HUDEP-2 (cell line): Measurements from ENCODE around the gene TSPAN18.
A peak's percentile ranks its signal among the peaks of the same experiment; 100 is the strongest.

Source experiments
- DNase-seq, 76 experiments: peaks; one replicate each; lab custom pipeline; 2025; ENCODE audit not compliant: unreplicated experiment in 76 of 76; lab: John Stamatoyannopoulos, UW

TSPAN18 gene

DNA sequence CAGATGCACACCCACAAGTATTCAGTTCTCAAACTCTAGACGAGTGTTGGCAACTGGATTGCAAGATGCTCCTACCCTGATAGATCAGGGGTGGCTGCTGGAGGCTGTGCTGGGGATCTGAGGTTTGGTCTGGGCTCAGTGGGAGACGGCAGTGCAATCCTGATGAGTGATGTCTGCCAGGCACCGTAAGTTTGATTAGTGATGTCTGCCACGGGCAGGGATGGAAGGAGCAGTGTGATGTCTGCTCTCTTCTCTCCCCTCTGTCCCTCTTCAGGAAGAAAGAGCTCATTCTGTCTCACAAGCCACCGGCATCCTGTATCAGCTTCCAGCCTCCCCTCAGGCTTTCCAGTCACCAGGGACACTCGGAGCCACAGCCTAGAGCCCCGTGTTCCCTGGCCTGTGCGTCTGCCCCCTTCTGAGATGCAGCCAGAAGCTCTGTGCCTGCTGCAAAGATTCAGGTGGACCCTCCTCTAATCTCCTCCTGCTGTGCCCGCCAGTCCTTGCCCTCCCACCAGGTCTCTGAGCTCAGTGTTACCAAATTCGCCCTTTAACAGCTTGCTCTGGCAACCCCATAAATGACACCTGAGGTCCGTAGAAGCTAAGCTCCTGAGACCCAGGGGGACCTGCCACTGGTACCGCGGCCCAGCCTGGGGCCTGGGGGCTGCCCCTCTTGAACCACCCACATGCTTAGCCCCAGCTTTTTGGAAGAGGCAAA, 204.0 kb downstream of the TSPAN18 start:
- DNase-seq, result no peak

DNA sequence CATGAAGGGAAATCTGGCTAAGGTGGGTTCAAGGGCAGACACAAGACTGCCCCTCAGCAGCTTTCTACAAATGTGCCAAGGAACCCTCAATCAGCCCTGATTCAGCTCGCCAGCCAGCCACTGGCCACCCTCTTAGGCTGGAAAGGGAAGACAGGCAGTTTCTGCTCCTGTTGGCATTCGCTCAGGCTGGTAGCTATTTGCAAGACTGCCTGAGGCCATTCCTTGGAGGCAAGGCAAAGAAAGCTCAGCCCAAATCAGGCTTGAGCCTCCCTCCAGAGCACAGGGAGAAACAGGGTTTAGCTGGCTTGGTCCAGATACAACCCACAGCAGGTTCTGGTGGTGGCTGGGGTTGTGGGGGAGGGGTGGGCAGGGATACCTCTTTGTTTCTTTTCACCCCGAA, 204.7 kb downstream of the TSPAN18 start:
- DNase-seq, result no peak

DNA sequence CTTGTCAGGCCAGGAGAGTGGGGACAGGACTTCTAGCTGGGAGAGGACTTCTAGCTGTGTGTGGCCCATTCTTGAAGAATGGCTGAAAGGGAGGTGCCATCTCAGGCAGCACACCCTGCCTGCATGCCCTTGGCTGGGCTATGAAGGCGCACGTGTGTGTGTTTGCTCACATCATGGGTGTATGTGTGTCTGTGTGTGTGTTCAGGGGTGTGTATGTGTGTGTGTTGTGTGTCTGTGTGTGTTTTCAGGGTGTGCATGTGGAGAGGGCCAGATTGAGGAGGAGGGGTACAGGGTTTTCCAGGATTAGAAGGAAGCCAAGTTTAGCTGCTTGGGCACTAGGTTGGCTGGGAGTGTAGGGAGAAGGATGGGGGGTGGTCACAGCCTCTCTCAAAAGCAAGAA, 207.3 kb downstream of the TSPAN18 start:
- DNase-seq, result no peak

DNA sequence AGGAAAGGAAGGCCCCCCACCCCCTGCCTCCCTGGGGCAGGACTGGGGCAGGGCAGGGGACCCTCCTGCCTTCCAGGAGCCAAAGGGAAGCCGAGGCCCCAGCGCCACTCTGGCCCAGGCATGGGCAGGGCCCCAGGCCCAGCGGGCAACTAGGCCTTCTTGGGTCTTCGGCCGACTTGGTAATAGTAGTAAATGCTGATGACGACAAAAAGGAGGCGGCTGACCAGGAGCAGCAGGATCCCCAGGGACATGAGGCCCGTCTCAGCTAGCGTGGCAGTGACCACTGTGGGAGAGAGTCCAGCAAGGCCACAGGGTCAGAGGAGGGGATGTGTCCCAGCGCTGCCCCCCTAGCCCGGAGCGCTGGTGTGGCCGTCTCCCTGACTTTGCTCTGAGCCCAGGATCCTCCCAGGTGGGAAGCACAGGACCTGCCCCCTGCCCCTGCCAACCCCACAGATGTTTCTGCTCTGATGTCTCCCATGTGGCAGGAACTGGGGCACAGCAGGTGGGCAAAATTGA, 208.0 kb downstream of the TSPAN18 start:
- no peak for DNase-seq

DNA sequence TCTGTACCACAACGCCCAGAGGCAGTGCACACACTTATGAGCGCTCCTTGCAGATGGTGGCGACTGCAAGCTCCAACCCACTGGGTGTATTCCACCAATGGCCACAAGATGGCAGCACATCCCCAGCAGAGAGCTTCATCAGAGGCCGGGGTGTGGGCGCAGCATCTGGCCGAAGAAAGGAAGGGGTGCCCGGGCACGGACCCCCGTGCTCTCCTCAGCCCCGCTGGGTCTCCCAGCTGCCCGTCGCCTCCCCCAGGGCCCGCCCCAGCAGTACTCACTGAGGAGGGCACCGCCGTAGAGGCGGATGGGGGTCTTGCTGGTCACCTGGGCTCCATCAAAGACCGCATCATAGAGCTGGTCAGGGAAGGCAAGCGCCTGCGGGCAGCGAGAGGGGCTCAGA, 209.8 kb downstream of the TSPAN18 start:
- DNase-seq, result peak in 68 of 76 experiments; percentile 9 to 84 (median 54)

DNA sequence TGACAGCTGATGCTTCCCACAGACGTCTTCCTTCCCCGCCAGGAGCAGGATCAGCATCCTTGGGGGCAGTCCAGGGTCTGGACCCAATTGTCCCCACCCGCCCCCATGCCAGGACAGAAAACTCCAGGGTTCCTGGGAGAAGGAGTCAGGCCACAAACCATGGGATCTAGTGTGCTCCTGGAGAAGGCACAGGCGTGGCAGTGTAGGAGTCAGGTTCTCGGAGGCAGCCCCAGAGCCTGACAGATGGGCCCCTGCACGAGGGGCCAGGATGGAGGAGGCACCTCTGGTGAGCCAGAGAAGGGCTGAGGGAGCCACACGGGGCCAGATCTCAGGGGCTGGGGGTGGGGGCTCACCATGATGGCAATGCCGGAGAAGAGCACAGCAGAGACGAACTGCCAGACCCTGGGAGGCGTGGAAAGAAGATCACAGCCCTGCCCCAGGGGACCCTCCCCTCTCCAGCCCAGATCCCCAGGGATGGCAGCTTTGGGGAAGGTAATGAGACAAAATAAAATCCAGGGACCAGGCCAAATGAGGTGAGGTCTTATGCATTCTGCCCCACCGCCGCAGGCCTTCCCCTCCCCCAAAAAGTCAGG, 210.3 kb downstream of the TSPAN18 start:
- no peak for DNase-seq

DNA sequence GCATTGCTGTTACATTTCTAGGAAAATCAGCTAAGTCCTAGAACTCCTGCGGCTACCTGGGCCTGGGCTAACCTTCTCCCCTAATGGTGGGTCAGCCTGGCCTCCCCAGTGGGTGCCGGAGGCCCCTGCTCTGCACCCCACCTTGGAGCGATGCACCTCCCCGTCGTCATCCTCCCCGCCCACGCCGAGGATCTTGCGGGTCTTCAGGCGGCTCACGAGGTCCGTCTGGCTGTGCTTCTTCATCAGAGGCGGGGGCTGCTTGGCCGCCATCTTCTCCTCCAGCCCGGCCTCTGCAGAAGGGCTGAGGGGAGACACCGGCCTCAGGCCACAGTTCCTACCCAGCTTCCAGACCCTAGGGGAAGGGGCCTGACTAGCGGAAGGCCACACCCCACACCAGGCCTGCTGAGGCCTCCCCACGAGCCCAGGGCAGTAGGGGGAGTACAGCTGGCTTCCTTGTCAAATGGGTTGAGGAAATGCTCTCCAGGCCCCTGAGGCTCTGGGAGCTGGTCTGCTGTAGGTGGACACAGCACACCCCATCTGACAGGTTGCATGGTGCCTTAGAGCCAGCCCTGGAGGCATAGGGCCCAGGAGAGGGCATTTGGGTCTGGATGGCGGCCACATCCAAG, 211.4 kb downstream of the TSPAN18 start:
- no peak for DNase-seq

DNA sequence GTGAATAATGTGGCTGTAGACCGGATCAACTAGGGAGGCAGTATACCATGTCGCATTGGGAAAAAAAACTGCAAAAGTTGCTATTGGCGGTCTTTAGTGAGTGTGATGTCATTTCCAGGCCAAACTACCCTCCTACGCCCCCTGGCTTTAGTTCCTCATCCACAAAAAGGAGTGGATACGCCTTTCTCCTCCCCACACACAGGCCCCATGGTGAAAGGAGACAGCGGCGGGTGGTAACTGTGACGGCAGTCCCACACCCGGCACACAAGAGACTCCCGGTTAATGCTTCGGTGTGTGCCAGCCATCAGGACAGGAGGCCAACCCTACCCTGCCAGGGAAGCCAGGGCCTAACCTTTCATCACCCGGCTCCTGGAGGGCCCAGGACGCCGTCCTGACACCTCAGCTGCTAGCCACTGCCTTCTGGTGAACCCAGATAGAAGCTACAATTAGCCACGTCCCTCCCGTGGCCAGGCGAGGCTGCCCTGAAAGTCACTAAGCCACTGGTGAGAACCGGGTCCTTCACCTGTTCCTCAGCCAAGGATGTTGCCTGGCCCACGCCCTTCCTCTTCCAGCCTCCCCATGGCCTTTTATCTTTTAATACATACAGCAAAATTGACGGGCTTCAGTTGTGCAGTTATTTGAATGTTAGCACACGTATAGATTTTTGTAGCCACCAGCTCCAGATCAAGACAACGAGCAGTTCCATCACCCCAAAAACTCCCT, 213.1 kb downstream of the TSPAN18 start:
- peak in 1 of 76 experiments; percentile 31 for DNase-seq

DNA sequence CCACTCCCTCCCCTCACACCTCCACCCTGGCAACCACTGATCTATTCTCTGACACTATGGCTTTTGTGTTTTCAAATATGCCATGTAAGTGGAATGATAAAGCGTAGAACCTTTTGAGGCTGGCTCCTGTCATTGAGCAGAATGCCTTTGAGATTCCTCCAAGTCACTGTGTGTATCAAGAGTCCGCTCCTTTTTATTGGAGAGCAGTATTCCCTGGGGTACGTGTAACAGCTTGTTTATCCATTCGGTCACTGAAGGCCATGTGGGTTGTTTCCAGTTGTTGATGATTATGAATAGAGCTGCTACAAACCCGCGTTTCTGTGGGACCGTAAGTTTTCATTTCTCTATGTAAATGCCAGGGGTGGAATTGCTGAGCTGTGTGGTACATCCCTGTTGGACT, 213.6 kb downstream of the TSPAN18 start:
- DNase-seq, result no peak

DNA sequence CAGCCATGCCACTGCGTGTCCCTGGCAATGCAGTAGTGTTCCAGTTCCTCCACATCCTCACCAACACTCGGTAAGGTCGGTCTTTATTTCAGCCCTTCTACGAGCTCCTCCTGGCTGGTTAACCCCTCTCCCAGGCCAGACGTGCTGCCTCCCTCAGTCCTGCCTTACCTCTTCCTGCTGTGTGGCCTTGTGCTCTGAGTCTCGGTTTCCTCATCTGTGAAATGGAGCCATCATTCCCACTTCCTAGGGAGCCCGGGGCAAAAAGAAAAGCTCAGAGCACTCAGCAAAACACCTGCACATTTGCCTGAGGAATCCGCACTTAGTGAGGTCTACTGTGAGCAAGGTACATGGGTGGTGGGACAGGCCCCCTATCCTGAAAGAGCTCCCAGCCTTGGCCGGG, 214.1 kb downstream of the TSPAN18 start:
- DNase-seq, result no peak

DNA sequence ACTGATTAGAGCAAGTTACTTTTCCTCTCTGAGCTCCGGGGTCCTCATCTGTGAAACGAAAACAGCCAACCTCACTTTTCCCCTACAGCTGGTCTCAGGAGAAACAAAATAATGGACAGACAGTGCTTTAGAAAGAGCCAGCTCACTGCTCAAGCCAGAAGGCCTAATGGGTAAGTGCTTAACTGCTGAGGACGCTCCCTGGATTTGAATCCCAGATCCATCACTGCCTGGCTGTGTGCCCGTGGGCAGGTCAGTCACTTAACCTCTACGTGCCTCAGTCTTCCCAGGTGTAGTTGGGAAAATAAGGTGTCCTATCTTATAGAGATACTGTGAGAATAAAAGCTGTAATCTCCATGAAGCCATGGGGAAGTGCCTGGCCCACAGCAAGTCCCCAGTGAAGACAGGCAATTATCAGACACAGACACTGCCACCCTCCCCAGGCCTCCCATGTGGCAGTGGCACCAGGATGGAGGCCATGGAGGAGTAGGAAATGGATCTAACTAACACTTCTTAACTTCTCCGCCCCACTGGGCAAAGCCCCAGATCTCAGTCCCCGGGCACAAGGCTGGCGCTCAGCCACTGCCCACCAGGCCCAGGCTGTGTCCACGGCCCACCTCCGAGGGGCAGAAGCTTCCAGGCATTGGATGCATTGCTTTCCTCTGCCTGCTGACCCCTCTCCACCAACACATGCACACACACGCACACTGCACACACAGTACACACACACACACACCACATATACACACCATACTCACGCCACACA, 214.7 kb downstream of the TSPAN18 start:
- peak in 1 of 76 experiments; percentile 4 for DNase-seq

DNA sequence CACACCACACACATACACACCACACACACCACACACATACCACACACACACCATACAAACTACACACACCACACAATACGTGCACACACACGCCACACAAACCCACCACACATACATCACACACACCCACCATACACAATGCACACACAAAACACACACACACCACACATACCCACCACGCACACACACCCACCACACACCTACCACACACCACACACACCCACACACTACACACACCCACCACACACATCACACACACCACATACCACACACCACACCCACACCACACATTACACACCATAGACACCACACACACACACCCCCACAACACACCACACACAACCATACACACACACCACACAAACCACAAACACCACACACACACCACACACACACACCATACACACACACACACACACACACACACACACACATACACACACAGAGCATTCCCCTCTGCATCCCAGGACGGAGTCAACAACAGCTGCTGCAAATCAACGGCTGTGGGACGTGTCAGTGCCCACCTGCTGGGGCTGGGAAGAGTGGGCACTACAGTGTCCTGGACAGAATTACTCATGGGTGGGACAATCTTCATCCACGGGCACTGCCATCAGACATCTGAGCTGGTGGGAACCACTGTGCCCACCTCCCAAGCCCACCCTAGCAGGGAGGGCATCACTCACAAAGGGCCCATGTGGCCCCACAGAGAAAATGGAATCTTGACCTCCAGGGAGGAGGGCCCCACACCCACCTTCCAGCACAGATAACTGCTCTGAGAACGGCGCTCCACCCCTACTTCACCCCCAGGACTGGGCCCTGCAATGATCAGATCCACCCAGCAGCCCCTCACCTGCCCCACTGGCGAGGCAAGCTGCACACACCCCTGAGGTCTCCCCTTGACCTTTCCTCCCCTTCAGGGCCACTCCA, 215.5 kb downstream of the TSPAN18 start:
- no peak for DNase-seq

DNA sequence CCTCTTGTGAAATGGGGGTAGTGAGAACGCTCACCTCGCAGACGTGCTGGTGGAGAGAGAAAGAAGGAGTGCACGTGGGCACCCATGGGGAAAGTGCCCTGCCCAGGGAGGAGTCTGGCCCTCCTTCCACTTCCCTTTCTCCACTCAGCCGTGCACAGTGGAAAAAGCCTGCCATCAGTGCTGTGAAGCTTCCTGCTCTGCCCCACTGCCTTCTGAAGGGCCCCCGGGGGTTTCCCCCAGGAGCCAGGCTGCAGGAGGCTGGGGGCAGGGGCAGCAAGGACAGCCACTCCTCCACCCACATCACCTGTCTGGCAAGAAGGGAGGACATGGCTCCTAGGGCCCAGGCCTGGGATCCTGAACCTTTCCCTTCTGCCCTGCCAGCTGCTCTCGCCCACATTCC, 216.4 kb downstream of the TSPAN18 start:
- DNase-seq, result no peak

DNA sequence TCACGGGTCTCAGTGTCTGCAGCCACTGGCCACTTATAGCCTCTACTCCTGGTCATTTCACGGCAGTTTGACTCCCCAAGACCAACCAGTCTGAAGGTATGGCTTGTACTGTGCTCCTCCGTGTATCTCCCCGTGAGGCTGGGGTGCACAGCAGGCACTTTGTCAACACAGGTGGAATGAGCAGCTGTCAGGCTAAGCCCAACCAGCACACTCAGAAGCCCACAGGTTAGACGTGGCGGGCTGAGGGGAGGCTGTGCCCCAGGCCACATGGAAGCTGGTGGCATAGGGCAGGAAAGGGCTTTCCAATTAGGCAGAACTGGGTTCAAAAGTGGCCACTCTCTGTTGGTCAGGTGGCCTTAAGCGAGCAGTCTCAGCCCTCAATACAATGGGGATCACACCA, 216.9 kb downstream of the TSPAN18 start:
- no peak for DNase-seq

DNA sequence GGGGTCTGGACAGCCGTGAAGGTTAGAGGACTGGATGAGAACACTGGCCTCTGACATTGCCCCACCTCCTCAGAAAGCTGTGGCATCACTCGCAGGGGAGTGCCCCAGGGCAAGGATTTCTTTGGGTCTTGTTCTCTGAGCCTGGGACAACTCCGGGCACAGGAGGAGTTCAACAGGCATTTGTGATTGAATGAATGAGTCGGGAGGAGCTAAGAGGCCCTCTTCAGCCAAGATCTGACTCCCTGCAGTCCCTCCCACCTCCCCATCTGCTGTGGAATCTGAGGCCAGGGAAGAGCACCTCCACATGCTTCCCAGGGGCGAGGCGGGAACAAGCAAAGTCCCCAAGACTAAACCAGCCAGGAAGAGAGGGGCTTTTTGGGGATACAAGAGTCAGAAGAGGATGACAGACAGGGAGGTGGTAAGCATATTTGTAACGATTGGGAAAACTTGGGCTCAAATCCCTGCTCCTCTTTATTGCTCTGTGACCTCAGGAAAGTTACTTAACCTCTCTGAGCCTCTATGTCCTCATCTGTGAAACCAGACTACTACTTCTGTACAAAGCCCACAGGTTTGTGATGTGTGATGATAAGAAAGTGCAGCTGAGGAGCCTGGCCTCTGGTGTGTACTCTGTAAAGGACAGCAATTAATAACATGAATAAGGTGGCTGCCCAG, 217.6 kb downstream of the TSPAN18 start:
- DNase-seq, result no peak

DNA sequence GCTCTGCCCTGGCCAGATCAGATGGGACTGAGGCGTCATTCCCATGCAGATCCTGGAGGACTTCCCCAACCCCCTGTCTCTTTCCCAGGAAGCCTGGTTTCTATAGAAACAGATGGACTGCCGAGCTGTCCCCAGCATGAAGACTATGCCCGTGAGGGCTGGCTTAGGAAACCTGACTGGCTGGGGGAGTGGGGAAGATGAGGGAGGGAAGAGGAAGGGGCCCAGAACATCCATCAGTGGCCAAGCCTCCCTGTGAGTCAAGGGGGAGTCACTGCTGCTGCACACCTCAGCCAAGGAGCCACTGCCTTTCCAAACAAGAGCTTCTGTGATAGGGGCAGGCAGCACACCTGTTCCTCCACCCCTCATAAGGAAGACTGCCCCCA, 218.1 kb downstream of the TSPAN18 start:
- DNase-seq, result no peak

DNA sequence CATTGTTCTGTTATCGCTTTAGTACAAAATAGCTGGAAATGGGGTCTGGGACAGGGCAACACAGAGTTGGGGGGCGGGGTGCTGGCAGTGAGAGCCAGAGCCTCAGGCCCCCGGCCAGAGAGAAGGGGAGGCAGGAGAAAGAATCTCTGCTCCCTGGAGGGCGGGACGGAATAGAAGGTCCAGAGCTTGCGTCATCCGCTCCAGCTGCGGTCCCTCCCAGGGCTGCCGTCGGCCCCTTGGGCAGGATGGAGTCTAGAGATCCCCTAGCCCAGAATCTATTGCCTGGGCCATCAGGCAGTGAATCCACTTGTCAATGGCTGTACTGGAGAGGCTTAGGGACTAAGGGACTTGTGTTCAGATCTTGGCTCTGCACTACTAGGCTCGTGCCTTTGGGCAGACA, 218.9 kb downstream of the TSPAN18 start:
- DNase-seq, result no peak

DNA sequence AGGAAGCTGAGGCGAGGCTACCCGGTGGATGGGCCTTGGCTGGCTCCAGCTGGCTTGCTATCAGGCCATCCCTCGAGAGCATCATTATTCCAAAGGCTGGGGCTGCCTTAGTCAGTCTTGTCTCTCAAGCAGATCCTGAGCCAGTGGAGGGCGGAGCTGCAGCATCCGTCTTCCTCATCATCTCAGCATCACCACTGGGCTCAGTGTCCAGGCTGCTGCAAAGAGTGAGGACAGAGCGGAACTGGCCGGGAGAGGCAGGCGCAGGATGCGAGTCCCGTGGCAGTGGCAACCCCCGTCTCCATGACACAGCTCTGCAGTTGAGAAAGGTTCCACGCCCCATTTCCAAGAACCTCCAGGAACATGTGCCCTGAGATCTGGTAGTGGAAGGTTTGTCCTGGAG, 219.5 kb downstream of the TSPAN18 start:
- DNase-seq, result no peak

DNA sequence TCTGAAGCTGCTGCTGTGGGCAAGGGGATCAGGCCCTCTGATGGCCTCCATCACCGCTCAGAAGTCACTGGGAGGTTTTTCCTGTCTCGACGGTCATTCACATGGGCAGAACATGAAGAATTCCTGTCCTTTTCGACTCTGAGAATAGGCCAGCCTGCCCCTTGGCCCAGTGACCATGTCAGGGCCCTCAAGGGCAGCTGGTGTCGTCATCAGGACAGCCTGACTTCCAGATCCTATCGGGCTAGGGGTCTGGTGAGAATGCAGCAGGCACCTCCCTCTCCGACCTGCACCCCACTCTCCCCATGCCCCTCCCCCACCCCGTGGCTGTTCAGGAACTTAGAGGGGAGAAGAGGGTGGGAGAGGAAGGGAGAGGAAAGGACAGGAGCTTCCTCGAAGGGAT, 220.4 kb downstream of the TSPAN18 start:
- DNase-seq, result no peak
